Adipocyte (in vitro differentiated cells): Measurements from ENCODE around the gene IMMP1L.

Experiments
- DNase-seq: peaks from one replicate; pipeline ENCODE4 v3.0.0-alpha.2; 2015; ENCODE audit warnings: low read depth
- H3K27me3 ChIP-seq: replicated peaks from 2 replicates; pipeline ENCODE4 v1.7.0; 2013; ENCODE audit warnings: mild to moderate bottlenecking, low read length, moderate library complexity; ENCODE audit not compliant: control insufficient read depth, insufficient read depth
- H3K36me3 ChIP-seq: 2 replicates; pipeline ENCODE4 v1.7.0; 2013; ENCODE audit warnings: low read length, mild to moderate bottlenecking, moderate library complexity; ENCODE audit not compliant: control insufficient read depth, insufficient read depth, severe bottlenecking
- H3K4me1 ChIP-seq: 2 replicates; pipeline ENCODE4 v1.7.0; 2013; ENCODE audit warnings: mild to moderate bottlenecking, low read length, moderate library complexity; ENCODE audit not compliant: control insufficient read depth, insufficient read depth
- H3K4me3 ChIP-seq: 2 replicates; pipeline ENCODE4 v1.7.0; 2013; ENCODE audit warnings: mild to moderate bottlenecking, low read length, moderate library complexity
- H3K9ac ChIP-seq: 2 replicates; pipeline ENCODE4 v1.7.0; 2013; ENCODE audit warnings: mild to moderate bottlenecking, low read length, moderate library complexity
- H3K9me3 ChIP-seq: 2 replicates; pipeline ENCODE4 v1.7.0; 2013; ENCODE audit warnings: mild to moderate bottlenecking, low read length, moderate library complexity; ENCODE audit not compliant: control insufficient read depth

Gene IMMP1L

GRCh38 chr11:31474083-31474482, 35.3 kb downstream of the IMMP1L start:
- Histone ChIP-seq H3K4me1 (no peaks in the 10 kb centered on the region), H3K4me3 (no peak overlapping the region), H3K27me3 (no peaks in the 10 kb centered on the region), H3K36me3 (no peaks in the 10 kb centered on the region), H3K9me3 (no peaks in the 10 kb centered on the region), H3K9ac (no peak overlapping the region)
- DNase-seq = no peak

- Histone ChIP-seq H3K9me3 (peaks cover 10% of the 10 kb centered on the region), H3K9ac (no peak overlapping the region), H3K27me3 (no peaks in the 10 kb centered on the region), H3K4me3 (no peak overlapping the region), H3K36me3 (no peaks in the 10 kb centered on the region), H3K4me1 (no peaks in the 10 kb centered on the region)
- no peak for DNase-seq
Measured at GRCh38 chr11:31464436-31464835, 45.0 kb downstream of the IMMP1L start.

- DNase-seq = no peak
- no peaks in the 10 kb centered on the region for H3K36me3 ChIP-seq
- no peak overlapping the region for H3K9ac ChIP-seq
Measured at GRCh38 chr11:31455177-31455576, 54.2 kb downstream of the IMMP1L start.

GRCh38 chr11:31450841-31451240, 58.6 kb downstream of the IMMP1L start:
- Histone ChIP-seq H3K9me3 (no peaks in the 10 kb centered on the region), H3K27me3 (no peaks in the 10 kb centered on the region), H3K36me3 (no peaks in the 10 kb centered on the region), H3K4me3 (no peak overlapping the region), H3K4me1 (peaks cover 4% of the 10 kb centered on the region), H3K9ac (no peak overlapping the region)
- DNase-seq = no peak

More at GRCh38 chr11:31455177-31455576, 54.2 kb downstream of the IMMP1L start:
- Histone ChIP-seq H3K4me3 (no peak overlapping the region), H3K4me1 (peaks cover 4% of the 10 kb centered on the region), H3K27me3 (no peaks in the 10 kb centered on the region), H3K9me3 (no peaks in the 10 kb centered on the region)

GRCh38 chr11:31449040-31449439, 60.4 kb downstream of the IMMP1L start:
- no peaks in the 10 kb centered on the region for H3K27me3 ChIP-seq
- H3K4me3 ChIP-seq = no peak overlapping the region
- H3K36me3 ChIP-seq = no peaks in the 10 kb centered on the region
- peaks cover 4% of the 10 kb centered on the region for H3K4me1 ChIP-seq
- DNase-seq = no peak
- H3K9ac ChIP-seq = no peak overlapping the region
- no peaks in the 10 kb centered on the region for H3K9me3 ChIP-seq

GRCh38 chr11:31445621-31446020, 63.8 kb downstream of the IMMP1L start:
- H3K4me3 ChIP-seq = no peak overlapping the region

GRCh38 chr11:31443802-31444201, 65.6 kb downstream of the IMMP1L start:
- Histone ChIP-seq H3K4me3 (no peak overlapping the region), H3K4me1 (no peaks in the 10 kb centered on the region), H3K9ac (no peak overlapping the region), H3K27me3 (no peaks in the 10 kb centered on the region), H3K9me3 (no peaks in the 10 kb centered on the region), H3K36me3 (no peaks in the 10 kb centered on the region)
- no peak for DNase-seq

More at GRCh38 chr11:31445621-31446020, 63.8 kb downstream of the IMMP1L start:
- Histone ChIP-seq H3K36me3 (no peaks in the 10 kb centered on the region), H3K4me1 (peaks cover 4% of the 10 kb centered on the region), H3K27me3 (no peaks in the 10 kb centered on the region), H3K9me3 (no peaks in the 10 kb centered on the region), H3K9ac (no peak overlapping the region)
- DNase-seq = no peak

- peaks cover 3% of the 10 kb centered on the region for H3K4me1 ChIP-seq
- H3K27me3 ChIP-seq = no peaks in the 10 kb centered on the region
- DNase-seq = no peak
- H3K9me3 ChIP-seq = no peaks in the 10 kb centered on the region
- no peaks in the 10 kb centered on the region for H3K36me3 ChIP-seq
- H3K9ac ChIP-seq = no peak overlapping the region
- H3K4me3 ChIP-seq = no peak overlapping the region
Measured at GRCh38 chr11:31442086-31442485, 67.3 kb downstream of the IMMP1L start.

- no peak for DNase-seq
- peaks cover 3% of the 10 kb centered on the region for H3K4me1 ChIP-seq
- H3K27me3 ChIP-seq = no peaks in the 10 kb centered on the region
- no peak overlapping the region for H3K4me3 ChIP-seq
- no peak overlapping the region for H3K9ac ChIP-seq
- H3K9me3 ChIP-seq = no peaks in the 10 kb centered on the region
- no peaks in the 10 kb centered on the region for H3K36me3 ChIP-seq
Measured at GRCh38 chr11:31441296-31441695, 68.1 kb downstream of the IMMP1L start.

GRCh38 chr11:31437742-31438435, 71.5 kb downstream of the IMMP1L start:
- Histone ChIP-seq H3K27me3 (no peaks in the 10 kb centered on the region), H3K9ac (no peak overlapping the region), H3K4me1 (peaks cover 3% of the 10 kb centered on the region), H3K36me3 (no peaks in the 10 kb centered on the region), H3K9me3 (no peaks in the 10 kb centered on the region), H3K4me3 (no peak overlapping the region)
- DNase-seq = peak; percentile 44

GRCh38 chr11:31433851-31434250, 75.6 kb downstream of the IMMP1L start:
- no peak overlapping the region for H3K9ac ChIP-seq
- no peaks in the 10 kb centered on the region for H3K9me3 ChIP-seq
- DNase-seq = no peak
- H3K36me3 ChIP-seq = peaks cover 22% of the 10 kb centered on the region
- H3K4me1 ChIP-seq = peaks cover 3% of the 10 kb centered on the region
- no peaks in the 10 kb centered on the region for H3K27me3 ChIP-seq
- H3K4me3 ChIP-seq = no peak overlapping the region

GRCh38 chr11:31424652-31425051, 84.8 kb downstream of the IMMP1L start:
- Histone ChIP-seq H3K9me3 (no peaks in the 10 kb centered on the region), H3K4me3 (no peak overlapping the region), H3K36me3 (peaks cover 4% of the 10 kb centered on the region), H3K9ac (no peak overlapping the region), H3K27me3 (no peaks in the 10 kb centered on the region), H3K4me1 (no peaks in the 10 kb centered on the region)
- DNase-seq = no peak
